Endothelial cell of umbilical vein (primary cell): ENCODE measurements around the gene UQCR10.

Source experiments
- CTCF ChIP-seq, 2 donors: IDR thresholded peaks; 1 replicate in 1 of 2; 2 replicates in 1 of 2; pipeline ENCODE4 v1.5.1; 2011; ENCODE audit warnings: low read length in 2 of 2, mild to moderate bottlenecking in 2 of 2, moderate library complexity in 2 of 2, control low read depth in 1 of 2, inconsistent platforms in 1 of 2, low read depth in 1 of 2; ENCODE audit not compliant: insufficient read depth in 1 of 2; ENCODE audit errors: extremely low read depth in 1 of 2
- EZH2 ChIP-seq: IDR thresholded peaks from 2 replicates; pipeline ENCODE4 v1.6.1; 2012; ENCODE audit warnings: borderline replicate concordance, low read depth, mild to moderate bottlenecking, moderate library complexity, low read length, inconsistent platforms; ENCODE audit not compliant: severe bottlenecking
- JUN ChIP-seq: IDR thresholded peaks from 2 replicates; pipeline ENCODE4 v1.6.1; 2011; ENCODE audit warnings: borderline replicate concordance, low read depth; ENCODE audit not compliant: insufficient read length, insufficient read depth
- POLR2A ChIP-seq: IDR thresholded peaks from 2 replicates; pipeline ENCODE4 v1.6.1; 2012; ENCODE audit warnings: low read depth, mild to moderate bottlenecking, control low read depth, low read length

- no peak for TF ChIP-seq EZH2
- TF ChIP-seq CTCF (IDR thresholded peaks at IDR 0.05; ENCODE audit: extremely low read depth in 1 of 2, insufficient read depth in 1 of 2, low read depth in 1 of 2, low read length in 2 of 2), result no peak
- no peak for TF ChIP-seq POLR2A
- no peak for TF ChIP-seq JUN
Observed at GRCh38 chr22:29816539-29816938, 49.4 kb downstream of the UQCR10 start.
